Stimulated activated CD4-positive, alpha-beta T cell treated with anti-CD3 and anti-CD28 coated beads, TNF-alpha, amount 100 ng/mL, for 4 hours (primary cell): ENCODE results near the gene OLIG2.

ENCODE experiments used
- DNase-seq, 3 experiments: peaks; one replicate each; pipeline ENCODE4 v3.0.0-alpha.2; 2020; ENCODE audit warnings: low read depth in 3 of 3

The OLIG2 gene

GRCh38 chr21:33032434-33033047, 6.8 kb downstream of the OLIG2 start:
- no peak for DNase-seq

- no peak for DNase-seq
Observed at GRCh38 chr21:33033094-33033951, 7.6 kb downstream of the OLIG2 start.

DNA sequence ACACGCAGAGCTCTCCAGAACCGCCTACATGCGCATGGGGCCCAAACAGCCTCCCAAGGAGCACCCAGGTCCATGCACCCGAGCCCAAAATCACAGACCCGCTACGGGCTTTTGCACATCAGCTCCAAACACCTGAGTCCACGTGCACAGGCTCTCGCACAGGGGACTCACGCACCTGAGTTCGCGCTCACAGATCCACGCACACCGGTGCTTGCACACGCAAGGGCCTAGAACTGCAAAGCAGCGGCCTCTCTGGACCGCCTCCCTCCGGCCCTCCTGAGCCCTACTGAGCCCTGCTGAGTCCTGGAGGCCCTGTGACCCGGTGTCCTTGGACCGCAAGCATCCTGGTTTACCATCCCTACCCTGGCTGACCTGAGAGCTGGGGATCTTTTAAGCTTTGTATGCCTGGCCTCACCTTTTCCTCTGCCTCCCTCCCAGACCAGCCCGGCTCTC, 8.3 kb downstream of the OLIG2 start:
- no peak for DNase-seq

DNA sequence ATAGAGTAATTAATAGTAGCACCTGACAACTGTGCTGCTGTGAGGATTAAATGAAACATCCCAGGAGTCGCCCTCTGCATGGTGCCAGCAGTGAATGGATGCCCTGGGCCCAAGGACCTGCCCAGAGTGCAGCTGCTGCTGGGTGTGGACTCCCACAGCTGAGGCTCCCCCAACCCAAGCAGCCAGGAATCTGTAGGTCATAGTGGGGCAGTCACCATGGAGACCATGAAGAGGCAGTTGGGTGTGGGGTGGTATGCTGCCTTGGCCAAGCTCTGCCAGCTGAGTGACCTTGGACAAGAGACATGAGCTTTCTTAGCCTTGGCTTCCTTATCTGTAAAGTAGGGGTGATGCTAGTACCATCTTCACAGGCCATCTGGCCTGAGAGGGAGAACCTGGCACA, 9.4 kb downstream of the OLIG2 start:
- no peak for DNase-seq

DNA sequence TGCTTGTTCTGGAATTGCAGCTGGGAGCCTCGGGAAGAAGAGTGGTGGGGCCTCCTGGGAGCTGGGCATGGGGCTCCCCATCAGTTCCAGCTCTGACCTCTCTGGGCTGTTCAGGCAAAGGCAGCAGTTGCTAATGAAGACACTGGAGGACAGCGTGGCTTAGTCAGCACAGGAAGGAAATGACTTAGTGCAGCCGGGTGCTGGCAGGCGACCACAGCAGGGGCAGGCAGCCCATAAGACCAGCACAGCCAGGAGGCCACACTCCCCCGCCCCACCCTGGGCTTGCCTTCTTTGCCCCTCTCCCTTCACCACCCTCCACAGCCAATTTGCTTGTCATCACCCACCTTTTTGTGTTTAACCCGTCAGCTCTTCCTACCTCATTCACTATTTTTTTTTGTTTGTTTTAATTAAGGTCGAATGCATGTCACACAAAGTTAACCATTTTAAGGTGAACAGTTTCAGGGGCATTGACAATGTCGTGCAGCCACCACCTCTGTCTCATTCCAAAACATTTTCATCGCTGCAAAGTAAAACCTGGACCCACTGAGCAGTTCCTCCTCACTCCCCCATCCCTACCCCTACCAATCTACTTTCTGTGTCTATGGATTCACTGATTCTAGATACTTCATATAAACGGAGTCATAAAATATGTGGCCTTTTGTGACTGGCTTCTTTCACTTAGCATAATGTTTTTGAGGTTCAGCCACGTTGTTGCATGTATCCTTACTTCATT, 10.9 kb downstream of the OLIG2 start:
- DNase-seq, result no peak

DNA sequence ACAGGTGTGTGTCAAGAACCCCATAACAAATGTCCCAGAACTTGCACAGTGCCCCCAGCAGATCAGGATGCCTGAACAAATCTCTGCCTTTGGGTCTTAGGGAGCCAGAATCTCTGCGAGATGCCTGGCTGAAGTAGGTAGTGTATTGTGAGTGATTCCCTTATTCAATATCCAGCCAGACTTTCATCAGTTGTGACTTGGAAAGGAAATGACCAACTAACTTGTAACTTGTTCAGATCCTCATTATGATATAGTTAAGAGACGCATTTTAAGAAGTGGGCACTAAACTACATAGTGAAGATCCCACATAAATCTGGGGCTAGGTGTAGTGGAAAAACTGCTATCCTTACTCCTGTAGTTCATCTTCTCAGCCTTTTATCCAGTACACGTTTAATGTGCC, 11.8 kb downstream of the OLIG2 start:
- no peak for DNase-seq

- DNase-seq, result no peak
Observed at GRCh38 chr21:33039536-33039935, 13.8 kb downstream of the OLIG2 start.

DNA sequence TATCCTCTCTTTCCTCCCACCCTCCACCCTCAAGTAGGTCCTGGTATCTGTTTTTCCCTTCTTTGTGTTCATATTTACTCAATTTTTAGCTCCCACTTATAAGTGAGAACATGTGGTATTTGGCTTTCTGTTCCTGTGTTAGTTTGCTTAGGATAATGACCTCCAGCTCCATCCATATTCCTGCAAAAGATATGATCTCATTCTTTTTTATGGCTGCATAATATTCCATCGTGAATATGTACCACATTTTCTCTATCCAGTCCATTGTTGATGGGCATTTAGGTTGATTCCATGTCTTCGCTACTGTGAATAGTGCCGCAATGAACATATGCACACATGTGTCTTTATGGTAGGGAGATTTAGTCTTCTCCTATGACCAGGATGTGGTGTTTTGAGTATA, 14.5 kb downstream of the OLIG2 start:
- DNase-seq, result no peak

- no peak for DNase-seq
Observed at GRCh38 chr21:33041981-33042380, 16.2 kb downstream of the OLIG2 start.

DNA sequence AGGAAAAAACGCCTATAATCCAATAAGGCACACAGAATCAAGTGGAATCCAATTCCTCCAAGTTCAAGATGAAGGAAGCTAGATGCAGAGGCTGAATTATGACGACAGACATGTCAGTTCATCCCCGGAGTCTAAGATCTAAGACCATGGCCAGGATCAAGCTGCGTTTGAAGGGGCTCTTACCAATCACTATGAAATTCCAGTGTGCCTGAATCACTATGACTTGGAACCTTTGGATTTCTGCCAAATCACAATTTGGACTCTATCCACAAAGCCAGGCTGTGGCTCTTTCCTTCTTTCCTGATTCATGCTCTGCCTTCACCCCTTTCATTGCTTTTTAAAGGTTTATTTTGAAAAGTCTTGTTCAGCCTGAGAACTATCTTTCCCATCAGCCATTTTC, 17.1 kb downstream of the OLIG2 start:
- no peak for DNase-seq

- DNase-seq, result no peak
Observed at GRCh38 chr21:33046455-33046854, 20.7 kb downstream of the OLIG2 start.

- DNase-seq, result no peak
Observed at GRCh38 chr21:33047231-33047630, 21.5 kb downstream of the OLIG2 start.

DNA sequence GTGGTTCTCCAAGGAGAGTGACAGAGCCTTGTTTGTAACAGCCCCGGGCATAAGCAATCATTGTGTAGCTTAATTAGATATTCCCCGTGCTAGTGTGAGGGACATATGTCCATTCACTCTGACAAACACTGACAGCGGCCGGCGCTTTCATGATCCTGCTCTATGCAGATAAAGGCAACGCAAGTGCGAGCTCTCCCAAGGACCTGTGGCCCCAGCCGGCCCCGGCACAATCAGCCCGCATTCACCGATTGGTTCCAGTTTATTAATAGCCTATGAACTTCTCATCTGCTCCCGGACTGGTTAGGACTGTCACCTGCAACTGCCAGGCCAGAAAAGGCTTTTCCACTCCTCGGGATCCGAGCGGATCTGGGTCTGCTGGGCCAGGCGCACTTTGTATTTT, 26.2 kb downstream of the OLIG2 start:
- DNase-seq, result no peak

DNA sequence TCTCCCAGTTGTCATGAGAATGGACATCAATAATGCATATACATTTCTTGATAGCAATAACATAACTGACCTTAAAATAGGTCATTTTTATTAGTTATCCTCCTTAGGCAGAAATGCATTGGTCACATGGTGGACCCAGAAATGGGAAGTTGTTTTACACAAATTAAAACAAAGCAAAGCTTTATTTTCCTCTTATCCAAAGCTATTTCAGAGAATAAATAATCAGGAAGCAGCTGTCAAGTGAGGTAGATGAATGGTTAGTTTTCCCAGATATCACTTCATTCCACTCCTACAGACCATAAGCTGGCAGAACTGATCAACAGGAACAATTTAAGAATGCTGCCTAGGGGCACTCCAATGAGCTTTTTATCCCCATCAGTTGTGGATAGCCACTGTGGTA, 28.2 kb downstream of the OLIG2 start:
- DNase-seq, result no peak

- no peak for DNase-seq
Observed at GRCh38 chr21:33055991-33056390, 30.3 kb downstream of the OLIG2 start.

DNA sequence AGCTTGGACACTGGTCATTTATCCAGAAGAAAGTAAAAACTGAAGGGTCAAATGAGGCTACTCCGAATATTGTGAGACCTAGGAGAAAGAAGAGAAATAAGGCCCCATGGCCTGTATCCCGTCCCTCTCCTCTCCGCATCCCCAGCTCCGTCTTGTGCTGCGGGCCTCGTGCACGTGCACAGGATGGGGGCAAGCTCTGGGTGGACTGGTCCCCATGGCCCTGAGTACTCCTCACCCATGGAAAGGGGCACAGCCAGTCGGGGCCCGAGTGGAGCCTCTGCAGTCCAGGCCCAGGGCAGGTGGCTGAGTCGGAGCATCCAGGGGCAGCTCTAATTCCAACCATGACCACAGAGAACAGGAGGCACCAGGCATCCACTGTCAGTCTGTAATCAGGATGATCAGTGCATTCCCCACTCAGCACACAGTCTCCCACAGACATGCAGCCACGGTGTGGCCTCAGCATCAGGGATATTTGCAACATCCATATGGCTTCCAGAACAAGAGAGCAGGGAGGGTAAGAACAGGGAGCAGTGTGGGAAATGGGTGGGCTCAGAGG, 31.7 kb downstream of the OLIG2 start:
- no peak for DNase-seq

DNA sequence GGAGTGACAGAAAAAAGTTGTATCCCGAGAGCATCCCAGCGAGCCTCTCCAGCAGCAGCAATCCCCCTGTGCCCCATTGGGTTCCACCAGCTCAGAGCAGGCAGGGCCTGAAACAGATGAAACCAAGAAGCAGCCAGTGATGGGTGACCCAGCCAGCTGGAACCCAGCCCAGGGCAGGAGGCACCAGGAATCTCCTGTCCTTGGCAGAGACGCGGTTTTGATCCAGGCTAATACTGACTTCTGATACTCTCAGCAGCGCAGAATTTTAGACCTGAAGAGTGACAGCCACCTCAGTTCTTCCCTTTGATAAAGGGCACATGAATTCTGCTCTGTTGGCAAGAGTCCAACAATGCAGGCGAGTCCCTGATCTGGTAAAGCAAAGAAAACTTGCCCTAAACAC, 32.8 kb downstream of the OLIG2 start:
- no peak for DNase-seq

- DNase-seq, result no peak
Observed at GRCh38 chr21:33058957-33059356, 33.2 kb downstream of the OLIG2 start.

GRCh38 chr21:33059380-33059841, 33.7 kb downstream of the OLIG2 start:
- DNase-seq, result no peak

DNA sequence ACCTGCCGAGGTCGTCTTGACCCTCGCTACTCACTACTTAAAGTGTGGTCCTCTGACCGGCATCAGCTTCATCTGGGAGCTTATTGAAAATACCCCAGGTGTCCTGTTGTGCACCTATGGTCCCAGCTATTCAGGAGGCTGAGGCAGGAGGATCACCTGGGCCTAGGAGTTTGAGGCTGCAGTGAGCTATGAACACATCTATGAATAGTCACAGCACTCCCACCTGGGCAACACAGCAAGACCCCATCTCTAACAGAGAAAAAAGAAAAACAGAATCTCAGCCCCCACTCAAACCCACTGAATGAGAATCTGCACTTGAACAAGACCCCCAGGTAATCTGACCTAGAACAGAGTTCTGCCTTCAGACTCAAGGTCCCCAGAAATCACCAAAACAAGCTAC, 35.5 kb downstream of the OLIG2 start:
- no peak for DNase-seq

GRCh38 chr21:33063375-33063883, 37.7 kb downstream of the OLIG2 start:
- DNase-seq, result no peak
